ENCODE data around the gene LTBP2. TPM values are rescaled to one million over a fixed set of nuclear protein-coding genes. Genes with fewer than 3 reads are reported as not detected.

LTBP2 gene
- total RNA-seq, 1 donor from 2014 or later: 2.9 TPM

- no peak for TF ChIP-seq CTCF (IDR thresholded peaks at IDR 0.05; ENCODE audit: unreplicated experiment)
- peaks cover 15% of the 10 kb centered on the region for H3K4me1 Mint-ChIP-seq
- H3K36me3 Mint-ChIP-seq: no peaks in the 10 kb centered on the region
- DNase-seq (ENCODE audit: low spot score in 2 of 2, unreplicated experiment in 2 of 2): no peak
- no peaks in the 10 kb centered on the region for H3K9me3 Mint-ChIP-seq
- no peak overlapping the region for H3K27ac Mint-ChIP-seq
- no peak overlapping the region for H3K4me3 Mint-ChIP-seq
- H3K27me3 Mint-ChIP-seq (ENCODE audit: low read depth): no peaks in the 10 kb centered on the region
Observed at GRCh38 chr14:74495356-74495755, 116.7 kb downstream of the LTBP2 start.

GRCh38 chr14:74493343-74494261 lies 118.4 kb downstream of the LTBP2 start, which contains the start of gene ISCA2:
TSS of gene ISCA2 (plus strand) at chr14:74493765. CDS start at chr14:74493775, 10 bp downstream.
- Mint-ChIP-seq H3K36me3 (no peaks in the 10 kb centered on the region), H3K4me3 (no peak within 1 kb of the TSS), H3K27ac (peak within 1 kb of the TSS; percentile 90), H3K4me1 (peaks cover 30% of the 10 kb centered on the region), H3K9me3 (no peaks in the 10 kb centered on the region), H3K27me3 (ENCODE audit: low read depth) (no peaks in the 10 kb centered on the region)
- peak; percentile 97 to 99 for DNase-seq (ENCODE audit: low spot score in 2 of 2, unreplicated experiment in 2 of 2)
- no peak for TF ChIP-seq CTCF (IDR thresholded peaks at IDR 0.05; ENCODE audit: unreplicated experiment)

DNA sequence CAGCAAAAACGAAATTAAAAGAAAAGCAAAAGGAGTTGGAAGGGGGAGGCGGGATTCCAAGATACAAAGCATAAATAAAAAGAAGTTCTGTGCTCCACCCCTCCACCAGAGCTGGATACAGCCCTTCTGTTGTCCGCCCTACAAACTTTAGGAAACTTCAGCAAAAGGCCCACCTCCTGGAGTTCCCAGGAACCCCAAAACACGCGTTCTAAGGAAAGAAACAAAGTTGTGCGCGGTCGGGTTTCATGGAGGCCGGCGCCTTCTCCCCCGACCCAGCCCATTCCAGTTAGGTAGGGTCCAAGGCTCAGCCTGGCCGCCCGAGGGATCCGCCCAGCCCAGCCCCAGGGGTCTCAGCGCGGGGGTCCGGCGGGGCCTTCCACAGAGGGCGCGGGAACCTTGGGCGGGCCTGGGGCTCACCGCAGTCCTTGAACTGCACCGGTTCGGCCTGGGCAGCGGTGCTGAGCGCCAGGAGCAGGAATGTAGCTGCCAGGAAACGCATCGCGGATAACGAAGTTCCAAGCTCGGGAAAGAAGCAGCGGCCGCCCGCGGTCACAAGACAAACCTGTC lies 119.2 kb downstream of the LTBP2 start, which contains the start of gene NPC2:
Gene NPC2 (minus strand): TSS at position 530 of the 567 bp plus-strand sequence. CDS start 31 bp downstream, at position 499.
- Mint-ChIP-seq H3K27me3 (ENCODE audit: low read depth) (no peaks in the 10 kb centered on the region), H3K4me3 (no peak within 1 kb of the TSS), H3K36me3 (no peaks in the 10 kb centered on the region), H3K4me1 (peaks cover 35% of the 10 kb centered on the region), H3K27ac (peak within 1 kb of the TSS; percentile 90), H3K9me3 (no peaks in the 10 kb centered on the region)
- TF ChIP-seq CTCF (IDR thresholded peaks at IDR 0.05; ENCODE audit: unreplicated experiment): no peak
- no peak for DNase-seq (ENCODE audit: low spot score in 2 of 2, unreplicated experiment in 2 of 2)

DNA sequence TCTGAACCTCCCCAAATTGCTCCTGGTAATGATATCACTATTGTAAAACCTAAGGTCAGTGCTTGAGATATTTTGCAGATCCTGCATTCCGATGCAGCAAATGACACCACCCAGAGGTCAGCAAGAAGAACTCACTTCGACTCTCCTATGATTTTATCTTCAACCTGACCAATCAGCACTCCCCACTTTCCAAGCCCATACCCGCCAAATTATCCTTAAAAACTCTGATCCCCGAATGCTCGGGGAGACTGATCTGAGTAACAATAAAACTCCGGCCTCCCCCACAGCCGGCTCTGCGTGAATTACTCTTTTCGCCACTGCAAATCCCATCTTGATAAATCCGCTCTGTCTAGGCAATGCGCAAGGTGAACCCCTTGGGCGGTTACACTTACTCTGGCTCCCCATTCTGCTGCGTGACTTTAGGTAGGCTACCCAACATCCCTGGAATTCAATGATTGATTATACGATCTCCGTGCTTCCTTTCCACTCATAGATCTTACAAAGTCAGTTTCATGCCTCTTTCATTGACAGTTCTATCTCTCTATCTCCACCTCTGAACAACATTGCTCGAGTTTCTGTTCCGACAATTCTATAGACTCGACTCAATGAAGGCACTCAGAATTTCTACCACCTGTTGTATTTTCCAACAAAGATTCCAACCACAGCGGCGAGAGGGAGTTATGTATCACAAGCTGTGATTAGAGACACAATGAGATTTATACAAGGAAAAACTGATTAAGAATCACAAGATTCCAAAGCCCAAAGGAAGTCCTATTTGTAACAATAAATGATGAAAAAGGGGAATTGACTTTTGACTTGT lies 119.9 kb downstream of the LTBP2 start:
- H3K9me3 Mint-ChIP-seq: no peaks in the 10 kb centered on the region
- H3K4me1 Mint-ChIP-seq: peaks cover 38% of the 10 kb centered on the region
- H3K36me3 Mint-ChIP-seq: no peaks in the 10 kb centered on the region
- DNase-seq (ENCODE audit: low spot score in 2 of 2, unreplicated experiment in 2 of 2): no peak
- no peak for TF ChIP-seq CTCF (IDR thresholded peaks at IDR 0.05; ENCODE audit: unreplicated experiment)
- no peak overlapping the region for H3K4me3 Mint-ChIP-seq
- no peak overlapping the region for H3K27ac Mint-ChIP-seq
- H3K27me3 Mint-ChIP-seq (ENCODE audit: low read depth): no peaks in the 10 kb centered on the region

DNA sequence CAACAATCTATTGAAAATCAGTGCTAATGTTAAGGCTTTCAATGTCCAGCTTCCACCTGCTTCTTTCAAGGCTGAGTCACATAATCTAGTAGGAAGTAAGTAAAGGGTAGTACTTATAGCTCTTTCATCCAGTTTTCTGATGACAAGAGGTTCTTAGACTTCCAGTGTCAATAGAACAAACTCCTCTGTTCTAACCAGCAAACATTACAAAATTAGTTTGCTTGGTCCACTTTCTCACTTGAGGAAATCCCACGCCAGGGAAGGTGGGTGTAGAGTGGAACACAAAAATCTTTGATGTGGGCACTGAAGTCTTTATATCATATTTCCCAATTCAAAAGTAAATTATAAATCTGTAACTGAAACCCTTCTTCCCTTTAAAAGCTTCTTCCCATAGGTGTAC lies 121.6 kb downstream of the LTBP2 start:
- peaks cover 45% of the 10 kb centered on the region for H3K4me1 Mint-ChIP-seq
- no peaks in the 10 kb centered on the region for H3K36me3 Mint-ChIP-seq
- no peaks in the 10 kb centered on the region for H3K27me3 Mint-ChIP-seq (ENCODE audit: low read depth)
- no peak overlapping the region for H3K27ac Mint-ChIP-seq
- H3K4me3 Mint-ChIP-seq: no peak overlapping the region
- H3K9me3 Mint-ChIP-seq: no peaks in the 10 kb centered on the region
- no peak for DNase-seq (ENCODE audit: low spot score in 2 of 2, unreplicated experiment in 2 of 2)
- TF ChIP-seq CTCF (IDR thresholded peaks at IDR 0.05; ENCODE audit: unreplicated experiment): no peak

All from mesothelial cell of epicardium (in vitro differentiated cells).